ENCODE data around the gene PATJ. TPM values are rescaled to one million over a fixed set of nuclear protein-coding genes. Genes with fewer than 3 reads are reported as not detected.

Gene PATJ
- total and polyA plus RNA-seq, 2 donors (not counting 3 experiments of a cell fraction or from before 2014, with no cell fraction given), result 1.1 to 3.0 TPM

GRCh38 chr1:61754545-61754944 lies 12.3 kb downstream of the PATJ start:
- no peak for FAIRE-seq
- dilution Hi-C loops (cut with MboI; ENCODE audit: extremely low pct_ligation_motif_present, low sequenced_read_pairs) (no loop called here), intact Hi-C loops (cut with micrococcal nuclease) (no loop called here)
- no peaks in the 10 kb centered on the region for H4K20me1 ChIP-seq (replicated peaks; ENCODE audit: control insufficient read depth, extremely low read depth, insufficient read depth, low read length)
- H2AFZ ChIP-seq (ENCODE audit: low read depth, low read length), result no peak overlapping the region
- H3K9me1 ChIP-seq (replicated peaks; ENCODE audit: control insufficient read depth, extremely low read depth, insufficient read depth, low read length), result no peaks in the 10 kb centered on the region
- H3K79me2 ChIP-seq (ENCODE audit: control insufficient read depth, insufficient read depth, low read length), result no peaks in the 10 kb centered on the region
- no peaks in the 10 kb centered on the region for H3K4me1 ChIP-seq (ENCODE audit: control insufficient read depth, extremely low read depth, insufficient read depth, low read length)
- no peak for DNase-seq (ENCODE audit: low read depth, low spot score)
- ChIA-PET CTCF (interaction anchor here (1.8 kb wide), 1 partner anchor 1783 kb away, joined by 4 read pairs; no protein-coding TSS in a partner anchor), POLR2A (interaction anchor here (0.6 kb wide), 1 partner anchor 18 kb away, joined by 8 read pairs; no protein-coding TSS in a partner anchor)
- BruUV-seq (replicated peaks), result no TSS peak
- H3K9me3 ChIP-seq (replicated peaks; ENCODE audit: control insufficient read depth, insufficient read depth, low read length), result no peaks in the 10 kb centered on the region
- TF ChIP-seq, protein P1, sequence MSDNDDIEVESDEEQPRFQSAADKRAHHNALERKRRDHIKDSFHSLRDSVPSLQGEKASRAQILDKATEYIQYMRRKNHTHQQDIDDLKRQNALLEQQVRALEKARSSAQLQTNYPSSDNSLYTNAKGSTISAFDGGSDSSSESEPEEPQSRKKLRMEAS (IDR thresholded peaks at IDR 0.05; ENCODE audit: insufficient read depth, insufficient read length), result no peak
- no peak for TF ChIP-seq POLR2AphosphoS5 (IDR thresholded peaks at IDR 0.05; ENCODE audit: insufficient read depth, low read depth, low read length)
- no peak for TF ChIP-seq JUN (IDR thresholded peaks at IDR 0.05; ENCODE audit: borderline replicate concordance, insufficient read depth, insufficient read length, low read depth)
- no peak for TF ChIP-seq POLR2A (IDR thresholded peaks at IDR 0.05; ENCODE audit: low read depth, low read length)
- no peak for TF ChIP-seq CTCF (IDR thresholded peaks at IDR 0.05; ENCODE audit: extremely low read depth in 1 of 2, insufficient read depth in 1 of 2, low read depth in 1 of 2, low read length in 2 of 2)
- TF ChIP-seq GATA2 (IDR thresholded peaks at IDR 0.05; ENCODE audit: insufficient read depth, insufficient read length, low read depth, low read length), result no peak
- TF ChIP-seq FOS (IDR thresholded peaks at IDR 0.05; ENCODE audit: borderline replicate concordance, insufficient read depth, low read length), result no peak
- no peak for TF ChIP-seq MYC (IDR thresholded peaks at IDR 0.05; ENCODE audit: low read depth, low read length)
- TF ChIP-seq EZH2 (IDR thresholded peaks at IDR 0.05; ENCODE audit: borderline replicate concordance, low read depth, low read length, severe bottlenecking), result no peak
- no peaks in the 10 kb centered on the region for H3K27me3 ChIP-seq (ENCODE audit: control insufficient read depth in 2 of 2, insufficient read depth in 2 of 2, low read length in 2 of 2)
- H3K36me3 ChIP-seq (ENCODE audit: control insufficient read depth in 2 of 2, extremely low read depth in 1 of 2, insufficient read depth in 2 of 2, low read length in 2 of 2), result no peaks in the 10 kb centered on the region
- no peak overlapping the region for H3K9ac ChIP-seq (replicated peaks; ENCODE audit: extremely low read depth, insufficient read depth, low read length)
- no peak overlapping the region for H3K4me2 ChIP-seq (ENCODE audit: insufficient read depth, low read length)
- no peak overlapping the region for H3K4me3 ChIP-seq (replicated peaks in 1 of 3; ENCODE audit: insufficient read depth in 1 of 3, low read depth in 1 of 3, low read length in 3 of 3)
- no peak overlapping the region for H3K27ac ChIP-seq (ENCODE audit: insufficient read depth, low read depth, low read length)

Measured in endothelial cell of umbilical vein (primary cell).